ENCODE measurements around the gene ZNF70. TPM values are rescaled to one million over a fixed set of nuclear protein-coding genes. Genes with fewer than 3 reads are reported as not detected.
A peak's percentile ranks its signal among the peaks of the same experiment; 100 is the strongest.

ZNF70 gene
- total and polyA plus RNA-seq, 9 of the 15 experiments (the other 6 are each of a cell fraction or from before 2014, with no cell fraction given) = 0.14 to 3.3 (median 1.4) TPM

GRCh38 chr22:23767673-23768548 lies 17.0 kb upstream of the ZNF70 start, which contains the start of gene CHCHD10 (continued):
- TF ChIP-seq THRB (CRISPR knock-in tag; conservative IDR thresholded peaks at IDR 0.05) = peak; percentile 62; the same call in 1 of the 2 replicates
- TF ChIP-seq GTF2A2 (tag; IDR thresholded peaks at IDR 0.05) = 0 out of 2 replicates have a peak, but pooled peaks have one; percentile 29
- TF ChIP-seq RBM25 (IDR thresholded peaks at IDR 0.05; ENCODE audit: low read depth, low read length, severe bottlenecking) = no peak
- TF ChIP-seq C11orf30 (IDR thresholded peaks at IDR 0.05; ENCODE audit: low read depth) = 0 out of 2 replicates have a peak, but pooled peaks have one; percentile 17
- TF ChIP-seq PHB (CRISPR knock-in tag; IDR thresholded peaks at IDR 0.05) = no peak
- 0 out of 2 replicates have a peak, but pooled peaks have one; percentile 27 for TF ChIP-seq SMARCE1 (IDR thresholded peaks at IDR 0.05)
- TF ChIP-seq REST (IDR thresholded peaks at IDR 0.05; ENCODE audit: borderline replicate concordance) = peak; percentile 50; the same call in 1 of the 2 replicates
- no peak; the same call in 1 of the 2 replicates for TF ChIP-seq REST (CRISPR knock-in tag; IDR thresholded peaks at IDR 0.05; ENCODE audit: low read depth)
- TF ChIP-seq RBM14 (IDR thresholded peaks at IDR 0.05; ENCODE audit: borderline replicate concordance, insufficient read depth, low read depth, low read length) = no peak
- TF ChIP-seq E2F5 (CRISPR knock-in tag; IDR thresholded peaks at IDR 0.05) = peak; percentile 25; the same call in 1 of the 2 replicates
- TF ChIP-seq GTF2F1 (IDR thresholded peaks at IDR 0.05; ENCODE audit: low read depth, low read length) = 0 out of 2 replicates have a peak, but pooled peaks have one; percentile 51
- no peak for TF ChIP-seq CLOCK (CRISPR knock-in tag; IDR thresholded peaks at IDR 0.05; ENCODE audit: borderline replicate concordance)
- peak; percentile 14; the same call in 1 of the 2 replicates for TF ChIP-seq NR2C1 (IDR thresholded peaks at IDR 0.05)
- peak; percentile 62; the same call in 1 of the 2 replicates for TF ChIP-seq NR2C1 (tag; IDR thresholded peaks at IDR 0.05)

Measured in K562 (cell line).